ENCODE measurements around the gene GNAI3.
A peak's percentile ranks its signal among the peaks of the same experiment; 100 is the strongest.

Gene GNAI3

DNA sequence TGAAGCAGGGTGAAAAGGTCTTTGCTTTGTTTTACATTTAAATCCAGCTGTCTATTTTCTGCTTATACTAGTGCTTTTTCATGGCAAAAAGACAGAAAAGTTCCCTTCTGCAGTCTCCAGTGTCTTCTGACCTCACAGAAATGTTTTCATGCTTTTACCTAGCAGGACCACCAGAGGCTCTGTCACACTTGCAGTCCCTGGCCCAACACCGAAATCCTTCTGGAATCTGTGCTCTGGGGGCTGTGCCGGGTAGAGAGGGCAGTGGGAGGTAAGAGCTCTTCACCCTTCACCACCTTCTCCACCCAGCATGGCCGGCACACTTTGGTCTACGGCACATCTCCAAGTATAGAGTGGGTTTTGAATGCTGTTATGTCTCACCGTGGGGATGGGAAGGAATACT, 50.2 kb downstream of the GNAI3 start:
- DNase-seq (ENCODE audit: low spot score), result no peak

DNA sequence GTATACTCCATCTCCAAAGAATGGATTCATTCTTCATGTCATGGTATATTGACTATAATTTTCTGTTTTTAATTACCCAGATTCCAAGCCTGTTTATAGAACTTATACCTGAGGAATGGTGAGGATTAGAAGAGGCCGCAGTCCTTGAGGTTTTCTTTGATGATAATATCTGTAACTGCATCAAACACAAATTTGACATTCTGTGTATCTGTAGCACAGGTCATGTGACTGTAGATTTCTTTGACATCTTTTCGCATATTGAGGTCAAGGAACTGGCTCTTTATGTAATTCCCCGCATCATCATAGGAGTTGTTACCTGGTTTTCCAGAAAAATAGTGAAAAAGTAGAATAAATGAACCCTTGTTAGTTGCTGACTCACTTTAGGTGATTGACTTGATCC, 54.8 kb downstream of the GNAI3 start:
- peak; percentile 11 for DNase-seq (ENCODE audit: low spot score)

DNA sequence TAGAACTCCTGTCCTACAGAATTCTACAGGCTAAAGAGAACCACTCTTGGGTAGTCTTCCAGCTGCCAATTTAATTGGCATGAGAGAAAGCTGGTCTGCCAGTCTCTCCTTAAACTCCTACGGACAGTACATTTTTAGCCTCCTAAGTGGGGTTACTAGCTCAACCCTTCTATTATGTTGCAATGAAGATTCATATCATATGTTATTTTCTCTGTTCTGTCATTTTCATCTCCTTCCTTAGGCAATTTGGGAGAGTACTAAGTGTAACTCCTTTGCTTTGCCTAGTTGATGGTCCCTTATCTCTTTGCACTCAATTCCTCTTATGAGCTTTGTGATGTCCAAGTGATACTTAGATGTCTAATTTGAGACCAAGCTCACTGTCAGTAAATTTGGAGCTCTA, 57.0 kb downstream of the GNAI3 start:
- no peak for DNase-seq (ENCODE audit: low spot score)

DNA sequence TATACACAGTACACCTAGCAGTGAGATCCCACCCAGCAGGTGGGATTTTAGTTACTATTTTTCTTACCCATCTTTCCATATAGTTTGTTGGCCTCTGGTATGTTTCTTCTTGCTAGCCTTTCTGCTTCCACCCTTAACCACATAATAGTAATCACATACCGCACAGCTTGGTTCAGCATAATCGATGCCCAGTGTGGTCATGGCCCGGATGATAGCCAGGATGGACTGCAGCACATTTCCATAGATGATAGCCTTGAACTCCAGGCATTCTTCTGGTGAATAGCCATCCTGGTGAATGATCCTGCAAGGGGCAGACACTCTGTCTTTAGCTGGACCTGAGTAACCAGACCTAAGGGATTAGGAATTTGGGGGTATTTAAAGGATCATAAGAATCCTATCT, 61.5 kb downstream of the GNAI3 start:
- no peak for DNase-seq (ENCODE audit: low spot score)

DNA sequence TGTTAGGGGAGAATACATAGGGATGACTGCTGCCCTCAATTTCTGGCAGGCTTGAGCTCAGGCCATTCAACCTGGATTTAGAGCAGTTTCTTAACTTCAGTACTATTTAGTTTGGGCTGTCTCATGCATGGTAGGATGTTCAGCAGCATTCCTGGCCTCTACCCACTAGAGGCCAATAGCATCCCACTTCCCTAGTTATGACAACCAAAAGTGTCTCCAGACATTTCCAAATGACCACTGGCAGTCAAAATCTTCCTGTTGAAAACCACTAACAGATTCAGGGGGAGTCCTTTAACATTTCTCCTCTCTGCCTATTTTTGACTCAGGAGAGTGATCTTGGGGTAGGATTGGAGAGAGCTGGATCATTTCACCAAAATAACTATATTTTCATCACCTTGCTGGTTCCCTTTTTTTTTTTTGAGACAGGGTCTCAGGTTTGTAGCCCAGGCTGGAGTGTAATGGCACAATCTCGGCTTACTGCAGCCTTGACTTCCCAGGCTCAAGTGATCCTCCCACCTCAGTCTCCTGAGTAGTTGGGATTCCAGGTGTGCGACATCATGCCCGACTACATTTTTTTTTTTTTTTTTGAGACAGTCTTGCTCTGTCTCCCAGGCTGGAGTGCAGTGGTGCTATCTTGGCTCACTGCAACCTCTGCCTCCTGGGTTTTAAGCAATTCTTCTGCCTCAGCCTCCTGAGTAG, 62.3 kb downstream of the GNAI3 start:
- DNase-seq (ENCODE audit: low spot score), result peak; percentile 12

DNA sequence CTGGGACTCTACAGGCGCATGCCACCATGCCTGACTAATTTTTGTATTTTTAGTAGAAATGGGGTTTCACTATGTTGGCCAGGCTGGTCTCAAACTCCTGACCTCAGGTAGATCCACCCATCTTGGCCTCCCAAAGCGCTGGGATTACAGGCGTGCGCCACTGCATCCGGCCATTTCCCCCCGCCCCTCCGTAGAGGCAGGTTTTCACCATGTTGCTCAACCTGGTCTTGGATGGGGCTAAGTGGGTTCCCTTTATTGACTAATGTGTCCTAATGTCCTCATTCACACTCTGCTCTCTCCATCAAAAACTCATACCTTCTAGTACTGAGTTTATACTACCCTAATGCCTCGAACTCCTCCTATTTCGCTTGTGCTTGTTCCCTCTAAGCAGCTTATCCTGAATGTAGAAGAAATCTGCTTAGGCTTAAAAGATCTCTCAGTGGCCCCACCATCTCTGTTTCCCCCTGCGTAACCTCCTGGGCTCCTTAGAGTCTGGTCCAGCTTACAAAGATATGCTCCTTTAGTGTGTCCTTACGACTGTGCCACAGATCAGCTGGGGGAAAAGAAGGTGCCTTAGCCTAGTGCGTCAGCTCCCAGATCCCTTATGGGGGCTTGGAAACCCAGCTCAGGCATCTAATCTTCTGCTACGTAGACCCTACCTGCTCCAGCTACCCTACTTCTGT, 63.0 kb downstream of the GNAI3 start:
- DNase-seq (ENCODE audit: low spot score), result no peak

DNA sequence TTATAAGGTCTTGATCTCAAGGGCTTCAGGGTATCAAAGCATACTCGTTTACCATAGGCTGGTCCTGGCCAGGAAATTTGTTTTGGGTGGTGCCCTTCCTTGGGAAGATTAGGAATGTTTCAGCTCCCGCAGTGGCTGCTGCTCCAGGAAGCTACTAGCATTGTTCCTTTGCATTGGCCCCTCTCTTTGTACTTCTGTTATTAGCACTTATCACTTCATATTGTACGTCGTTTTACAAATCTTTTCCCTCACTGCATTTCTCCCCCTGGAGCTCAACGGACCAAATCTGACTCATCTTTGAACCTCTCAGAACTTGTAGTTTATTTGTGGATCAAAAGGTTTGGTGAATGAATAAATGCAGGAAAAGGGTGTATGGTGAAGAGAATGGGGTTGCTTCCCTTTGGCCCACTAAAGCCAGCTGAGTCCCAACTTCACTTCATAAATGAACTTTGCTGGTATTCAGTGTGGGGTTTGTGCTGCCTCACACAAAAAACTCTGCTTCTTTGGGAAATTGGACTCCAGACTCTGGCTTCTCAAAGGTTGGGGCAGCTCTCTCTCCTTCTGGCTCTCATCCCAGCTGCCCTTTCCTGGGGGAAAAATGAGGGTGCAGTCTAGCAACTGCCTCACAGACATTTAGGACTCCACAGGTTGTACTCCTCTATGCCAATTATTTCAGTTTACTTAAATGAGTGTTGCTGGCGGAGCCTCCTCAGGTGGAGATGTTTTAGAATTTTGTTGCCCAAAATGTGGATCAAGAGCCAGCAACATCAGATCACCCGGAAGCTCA, 65.1 kb downstream of the GNAI3 start:
- DNase-seq (ENCODE audit: low spot score), result no peak

DNA sequence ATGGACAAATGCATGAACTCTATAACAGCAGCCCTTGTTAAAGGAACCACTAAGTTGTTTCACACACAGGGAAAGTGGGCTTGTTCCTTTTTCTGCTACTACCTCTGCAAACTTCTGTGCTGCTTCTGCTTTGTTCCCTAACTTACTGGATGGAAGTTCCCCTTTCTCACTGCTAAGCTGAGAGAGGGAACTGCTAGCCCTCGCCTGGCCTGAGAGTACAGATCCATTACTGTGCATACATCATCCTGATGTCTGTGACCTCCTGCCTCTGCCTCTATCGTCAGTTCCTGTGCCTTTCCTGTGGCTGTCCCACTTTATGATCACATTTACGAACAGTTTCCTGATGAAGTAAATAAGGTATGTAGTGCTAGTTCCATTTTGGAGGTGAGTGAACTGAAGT, 67.5 kb downstream of the GNAI3 start:
- no peak for DNase-seq (ENCODE audit: low spot score)

DNA sequence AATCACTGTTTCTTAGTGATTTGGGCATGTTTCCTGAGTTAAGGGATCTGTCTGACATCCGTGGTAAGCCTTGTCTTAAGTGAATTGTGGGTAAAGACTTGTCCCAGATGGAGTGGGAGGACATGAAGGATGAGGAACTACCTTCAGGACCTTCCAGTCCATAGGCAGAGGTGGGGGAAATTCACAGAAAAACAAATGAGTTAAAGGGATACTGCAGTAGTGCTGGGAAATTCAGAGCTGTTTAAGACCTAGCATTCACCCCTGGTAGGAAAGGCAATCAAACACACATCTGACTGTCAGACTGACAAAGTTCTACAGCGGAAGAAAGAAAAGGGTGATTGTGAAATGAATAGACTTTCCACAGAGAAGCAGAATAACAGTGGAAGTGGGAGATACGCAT, 68.0 kb downstream of the GNAI3 start:
- DNase-seq (ENCODE audit: low spot score), result no peak

DNA sequence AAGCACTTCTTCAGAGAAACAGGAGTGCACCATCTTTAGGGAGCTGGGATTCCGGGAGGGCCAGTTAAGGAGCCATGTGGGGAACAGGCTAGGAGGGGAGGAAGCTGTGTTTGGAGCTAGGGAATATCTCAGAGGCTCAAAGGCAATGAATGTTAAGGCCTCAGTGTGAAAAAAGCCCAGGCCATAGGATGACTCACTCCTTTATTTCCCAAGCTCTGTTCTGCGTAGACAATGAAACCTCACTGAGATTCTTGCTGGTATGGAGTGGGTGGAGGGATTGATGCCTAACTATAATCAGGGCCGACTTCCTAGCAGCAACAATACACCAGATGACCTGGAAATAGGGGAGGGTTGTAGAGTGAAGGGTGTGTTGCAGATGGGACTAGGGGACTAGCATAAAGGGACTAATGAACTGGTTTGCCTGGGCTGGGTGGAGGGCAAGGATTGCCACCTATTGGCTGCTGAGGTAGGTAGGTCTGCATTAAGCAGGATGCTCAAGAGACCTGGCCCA, 68.9 kb downstream of the GNAI3 start:
- DNase-seq (ENCODE audit: low spot score), result peak; percentile 87

DNA sequence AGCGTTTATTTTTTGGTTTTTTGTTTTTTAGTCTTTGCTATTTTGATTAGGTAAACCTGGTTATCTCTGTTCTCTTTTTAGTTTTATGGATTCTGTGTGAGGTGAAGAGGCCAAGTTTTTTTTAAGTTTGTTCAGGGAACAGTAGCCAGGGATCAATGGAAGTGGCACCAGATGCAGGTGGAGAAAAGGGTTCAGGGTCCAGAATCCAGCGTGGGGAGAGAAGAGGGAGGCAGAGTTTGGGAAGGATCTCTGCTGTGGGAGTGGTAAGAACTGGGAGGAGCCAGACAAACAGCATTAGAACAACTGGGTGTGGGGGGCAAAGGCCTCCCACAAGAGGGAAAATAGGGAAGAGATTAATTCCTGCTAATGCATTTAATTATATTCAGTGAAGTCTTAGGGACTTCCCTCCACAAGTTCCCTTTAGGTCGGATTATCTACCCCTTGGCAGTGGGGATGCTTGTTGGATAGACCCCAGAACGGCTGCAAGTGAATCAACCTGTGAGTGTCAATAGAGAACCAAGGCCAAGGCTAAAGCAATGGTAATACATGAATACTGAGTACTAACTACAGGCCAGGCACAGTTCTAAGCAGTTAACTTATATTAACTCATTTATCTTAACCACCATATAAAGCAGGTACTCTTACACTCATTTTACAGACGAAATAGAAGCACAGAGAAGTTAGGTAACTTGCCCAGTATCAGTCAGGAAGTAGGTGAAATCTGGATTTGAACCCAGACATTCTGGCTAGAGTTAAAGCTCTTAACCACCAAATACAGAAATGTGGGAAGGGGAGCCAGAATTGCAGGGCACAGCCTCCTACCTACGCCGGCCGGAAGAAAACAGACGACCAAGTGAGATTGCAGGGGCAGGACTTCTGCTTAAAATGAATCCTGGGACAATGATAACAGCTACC, 70.5 kb downstream of the GNAI3 start:
- no peak for DNase-seq (ENCODE audit: low spot score)

DNA sequence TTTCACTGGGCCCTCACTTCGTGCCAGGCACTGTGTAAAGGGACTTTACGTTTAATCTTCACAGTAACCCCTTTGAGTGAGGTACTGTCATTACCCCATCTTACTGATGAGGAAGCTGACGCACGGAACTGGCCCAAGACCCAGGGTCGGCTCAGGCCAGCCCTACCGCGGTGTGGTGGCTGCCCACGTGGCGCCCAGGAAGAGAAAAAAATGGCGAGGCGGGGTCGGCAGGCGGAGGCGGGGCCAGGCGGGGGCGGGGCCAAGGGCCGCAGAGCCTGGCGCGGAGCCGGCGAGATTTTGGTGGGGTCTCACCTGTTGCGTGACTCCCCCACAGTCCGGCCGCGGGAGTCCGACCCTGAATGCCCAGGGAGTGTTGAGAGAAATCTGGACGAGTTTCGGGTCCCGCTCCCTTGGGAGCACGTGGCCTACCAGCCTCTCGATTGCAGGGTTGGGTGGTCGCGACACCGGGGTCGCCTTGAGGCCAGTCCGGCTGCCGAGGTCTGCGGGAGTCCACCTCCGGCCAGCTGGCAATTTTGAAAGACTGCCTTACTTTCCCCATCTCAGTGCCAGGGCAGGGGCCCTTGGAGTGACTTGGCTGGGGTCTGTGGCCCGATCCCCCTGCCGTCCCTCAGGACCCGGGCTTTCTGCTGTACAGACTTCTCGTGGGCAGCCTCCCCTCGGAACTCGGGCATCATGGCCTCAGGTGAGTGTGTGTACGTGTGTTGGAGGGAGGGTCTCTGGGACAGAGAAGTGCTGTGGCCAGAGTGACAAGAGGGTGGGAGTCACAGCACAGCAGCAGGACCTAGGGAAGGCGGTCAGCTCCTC, 71.4 kb downstream of the GNAI3 start, which contains the start of the genes AMPD2 and GNAT2:
Gene AMPD2 (plus strand): TSS at position 262 of the 825 bp plus-strand sequence. CDS start 1,339 bp downstream, outside the sequence.
Gene GNAT2 (minus strand): TSS at position 41 of the 825 bp plus-strand sequence. CDS start 6,746 bp downstream, outside the sequence.
- peak; percentile 62 for DNase-seq (ENCODE audit: low spot score)

DNA sequence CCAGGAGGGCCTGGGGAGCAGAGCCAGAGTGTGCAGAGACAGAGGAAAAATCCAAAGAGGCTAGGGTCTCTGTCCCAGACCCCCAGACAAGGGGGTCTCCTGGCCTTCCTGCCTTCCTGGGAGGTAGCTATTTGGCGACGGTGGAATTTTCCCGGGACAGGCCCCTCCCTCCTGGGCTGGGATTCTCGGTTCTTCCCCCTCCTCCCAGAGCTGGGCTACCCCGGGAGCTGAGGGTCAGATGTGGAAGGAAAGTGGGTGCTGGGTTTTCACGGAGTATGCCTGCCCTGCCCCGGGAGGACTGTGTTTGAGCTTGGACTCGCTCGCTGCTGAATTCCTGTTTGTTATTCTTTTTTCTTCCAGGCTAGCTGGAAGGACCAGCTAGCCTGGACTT, 72.0 kb downstream of the GNAI3 start:
- DNase-seq (ENCODE audit: low spot score), result peak; percentile 25

DNA sequence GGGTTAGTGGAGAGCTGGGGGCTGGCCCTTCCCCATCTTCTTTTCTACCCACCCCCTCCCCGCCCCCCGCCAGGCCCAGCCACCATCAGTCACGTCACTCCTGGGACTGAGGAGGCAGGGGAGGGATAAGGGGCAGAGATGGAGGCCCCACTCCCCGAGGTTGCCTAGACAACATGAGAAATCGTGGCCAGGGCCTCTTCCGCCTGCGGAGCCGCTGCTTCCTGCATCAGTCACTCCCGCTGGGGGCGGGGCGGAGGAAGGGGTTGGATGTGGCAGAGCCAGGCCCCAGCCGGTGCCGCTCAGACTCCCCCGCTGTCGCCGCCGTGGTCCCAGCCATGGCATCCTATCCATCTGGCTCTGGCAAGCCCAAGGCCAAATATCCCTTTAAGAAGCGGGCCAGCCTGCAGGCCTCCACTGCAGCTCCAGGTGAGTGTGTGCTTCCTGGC, 72.4 kb downstream of the GNAI3 start:
- peak; percentile 73 for DNase-seq (ENCODE audit: low spot score)

DNA sequence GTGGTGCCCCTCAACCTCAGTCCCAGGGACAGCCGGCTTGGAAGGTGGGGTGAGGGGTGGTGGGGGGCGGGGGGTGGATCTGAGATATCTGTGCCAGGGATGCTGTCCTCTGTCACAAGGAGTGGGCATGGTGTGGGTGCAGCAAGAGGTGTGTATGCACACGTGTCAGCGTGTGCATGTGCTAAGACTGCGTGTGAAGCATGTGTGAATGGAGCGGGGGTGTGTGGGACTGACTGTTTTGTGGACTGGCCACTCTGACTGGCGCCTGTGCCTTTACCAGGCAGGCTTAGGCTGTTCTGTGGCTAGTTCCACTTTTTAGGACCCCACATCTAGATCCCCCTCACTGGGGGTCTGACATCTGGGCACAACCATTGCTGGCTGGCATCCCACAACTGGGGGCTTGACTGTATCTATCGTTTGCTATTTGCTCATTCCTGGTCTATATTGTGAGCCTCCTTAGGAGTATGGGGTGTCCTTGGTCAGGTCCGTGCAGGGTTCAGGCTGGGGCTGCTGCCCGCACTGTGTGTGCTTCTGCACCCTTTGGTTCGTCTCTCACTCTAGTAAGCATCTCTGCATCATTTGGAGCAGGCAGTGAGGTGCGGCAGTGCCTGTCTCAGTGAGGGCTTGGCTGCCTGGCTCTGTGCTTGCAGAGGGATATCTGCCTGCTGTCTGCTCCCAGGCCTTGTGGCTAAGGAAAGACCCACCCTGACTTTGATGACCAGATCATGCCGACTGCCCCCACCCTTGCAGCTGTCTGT, 73.1 kb downstream of the GNAI3 start:
- DNase-seq (ENCODE audit: low spot score), result no peak

DNA sequence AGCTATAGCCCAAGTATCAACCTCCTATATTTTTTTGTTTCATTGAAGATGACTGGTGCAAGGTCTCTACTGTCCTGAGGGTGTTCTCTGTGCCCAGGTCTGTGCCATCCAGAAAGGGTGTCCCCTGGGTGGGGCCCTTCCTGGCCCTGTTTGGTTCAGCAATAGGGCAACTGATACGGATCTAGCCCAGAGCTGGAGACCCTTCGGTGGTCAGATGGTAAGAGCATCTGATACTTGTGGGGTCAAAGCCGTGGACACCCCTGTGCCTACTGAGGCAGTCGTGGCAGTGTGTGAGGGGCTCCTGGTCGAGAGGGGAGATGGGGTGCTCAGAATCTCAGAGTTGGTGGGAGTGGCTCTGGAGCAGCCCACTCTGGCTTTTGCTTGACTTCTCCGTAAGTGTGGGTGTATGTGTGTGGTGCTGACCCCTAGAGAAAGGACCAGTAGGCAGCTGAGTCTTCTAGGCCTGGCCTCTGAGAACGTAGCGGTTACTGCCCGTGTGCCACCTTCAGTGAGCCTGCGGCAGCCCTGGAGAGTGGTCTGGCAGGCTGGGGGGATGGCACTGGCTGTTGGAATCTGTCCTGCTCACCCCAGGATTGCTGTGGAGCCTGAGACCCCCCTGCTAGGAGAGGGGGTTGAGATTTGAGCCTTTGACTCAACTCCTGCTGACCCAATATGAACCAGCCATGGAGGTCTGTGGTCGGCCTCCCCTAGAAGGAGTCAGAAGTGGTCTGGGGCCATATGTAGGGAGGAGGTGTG, 73.9 kb downstream of the GNAI3 start:
- DNase-seq (ENCODE audit: low spot score), result no peak

DNA sequence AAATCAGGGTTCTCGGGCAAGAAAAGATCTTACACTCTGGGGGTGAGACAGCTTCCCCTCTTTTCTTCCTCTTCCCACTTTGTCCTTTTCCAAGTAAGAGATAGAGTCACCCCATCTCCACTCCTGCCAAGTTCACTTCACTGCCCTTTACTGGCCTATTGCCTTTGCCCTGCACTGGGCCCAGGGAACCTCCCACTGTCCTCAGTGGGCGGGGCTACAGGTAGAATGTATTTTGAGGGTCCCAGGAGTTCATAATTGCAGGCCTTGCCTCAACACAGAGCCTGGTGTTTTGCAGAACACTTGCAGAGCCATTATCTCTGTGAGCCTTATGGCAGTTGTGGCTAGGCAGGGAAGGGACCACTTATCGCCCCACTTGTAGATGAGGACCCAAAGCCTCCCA, 74.5 kb downstream of the GNAI3 start:
- DNase-seq (ENCODE audit: low spot score), result no peak

DNA sequence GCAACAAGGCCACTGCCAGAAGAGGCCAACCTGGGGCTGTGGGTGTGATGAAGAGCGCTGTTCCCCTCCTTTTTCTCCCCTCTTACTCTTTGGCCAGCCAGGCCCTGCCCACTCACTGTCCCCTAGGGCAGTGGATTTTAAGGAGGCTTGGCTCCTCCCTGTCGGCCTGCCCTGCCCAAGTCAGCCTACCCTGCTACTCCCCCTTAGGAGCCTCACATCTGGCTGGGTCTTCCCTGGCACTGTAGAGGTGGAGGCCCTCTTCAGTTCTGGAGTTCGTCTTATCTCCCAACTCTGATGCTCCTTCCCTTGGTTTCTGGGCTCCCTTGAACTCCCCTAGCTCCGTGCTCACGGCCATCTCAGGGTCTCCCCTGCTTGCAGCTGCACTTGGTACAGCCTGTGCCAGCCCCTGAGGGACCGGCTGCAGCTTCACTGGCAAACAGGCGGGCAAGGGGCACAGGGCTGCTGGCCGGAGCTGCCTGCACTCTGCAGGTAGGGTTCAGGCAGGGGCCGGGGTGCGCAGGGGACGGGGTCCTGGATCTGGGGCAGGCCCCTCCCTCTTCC, 75.3 kb downstream of the GNAI3 start:
- DNase-seq (ENCODE audit: low spot score), result no peak
